IPS-18a (cell line): Measurements from ENCODE around the gene TAAR9.
A peak's percentile ranks its signal among the peaks of the same experiment; 100 is the strongest.
"Not testable (repeated sequence)": the region's sequence is repeated elsewhere in the genome, so short reads cannot be mapped to it uniquely, and the experiment has no call there.

Experiments
- H3K27ac ChIP-seq: one replicate; pipeline ENCODE4 v1.5.1; 2013; ENCODE audit warnings: low read length
- H3K27me3 ChIP-seq: one replicate; pipeline ENCODE4 v1.6.1; 2013; ENCODE audit warnings: mild to moderate bottlenecking, low read length; ENCODE audit not compliant: control insufficient read depth, insufficient read depth
- H3K36me3 ChIP-seq: one replicate; pipeline ENCODE4 v1.6.1; 2013; ENCODE audit warnings: low read depth, low read length; ENCODE audit not compliant: control insufficient read depth
- H3K4me1 ChIP-seq: one replicate; pipeline ENCODE4 v1.6.1; 2013; ENCODE audit warnings: low read depth, low read length; ENCODE audit not compliant: control insufficient read depth
- H3K4me3 ChIP-seq: one replicate; pipeline ENCODE4 v1.5.1; 2013; ENCODE audit warnings: low read length
- H3K9ac ChIP-seq: one replicate; pipeline ENCODE4 v1.6.1; 2013; ENCODE audit warnings: mild to moderate bottlenecking, low read length, moderate library complexity
- H3K9me3 ChIP-seq: one replicate; pipeline ENCODE4 v1.6.1; 2013; ENCODE audit warnings: low read depth, low read length; ENCODE audit not compliant: control insufficient read depth

Gene TAAR9

DNA sequence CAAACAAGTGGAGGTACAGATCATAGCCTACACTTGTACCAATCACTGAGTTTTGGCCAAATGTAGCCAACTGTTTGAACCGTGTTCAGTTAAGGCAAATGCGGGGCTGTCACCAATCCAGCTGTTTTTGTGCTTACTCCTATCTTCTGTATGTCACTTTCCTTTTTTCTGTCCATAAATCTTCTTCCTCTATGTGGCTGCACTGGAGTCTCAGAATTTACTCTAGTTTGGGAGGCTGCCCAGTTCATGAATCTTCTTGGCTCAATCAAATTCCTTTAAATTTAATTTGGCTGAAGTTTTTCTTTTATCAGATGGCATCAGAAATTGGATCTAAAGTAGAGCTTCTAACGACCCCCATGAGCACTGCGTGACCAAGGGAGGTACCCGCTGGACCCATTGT, 13.4 kb upstream of the TAAR9 start:
- H3K9ac ChIP-seq, result no peak overlapping the region
- no peaks in the 10 kb centered on the region for H3K9me3 ChIP-seq
- no peak overlapping the region for H3K4me3 ChIP-seq
- H3K4me1 ChIP-seq, result peaks cover 12% of the 10 kb centered on the region
- no peaks in the 10 kb centered on the region for H3K36me3 ChIP-seq
- no peaks in the 10 kb centered on the region for H3K27me3 ChIP-seq
- H3K27ac ChIP-seq, result no peak overlapping the region

DNA sequence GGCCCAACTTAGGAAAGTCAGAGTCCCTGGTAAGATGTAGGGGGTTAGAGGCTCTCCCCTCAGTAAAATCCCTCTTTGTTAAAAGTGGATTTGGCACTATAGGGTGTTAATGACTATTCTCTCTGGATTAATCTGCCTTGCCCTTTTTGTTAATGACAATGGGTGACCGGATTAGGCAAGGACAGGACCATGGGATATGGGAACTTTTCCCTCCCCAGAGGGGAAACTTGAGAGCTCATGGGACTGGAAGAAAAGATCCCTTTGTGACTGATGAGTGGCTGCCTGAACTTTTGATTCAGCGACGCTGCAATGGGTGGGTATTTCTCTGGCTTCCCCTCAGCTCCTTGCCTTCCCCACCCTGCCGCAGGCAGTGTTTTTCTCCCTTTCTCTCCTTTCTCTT, 12.2 kb upstream of the TAAR9 start:
- Histone ChIP-seq H3K27ac (no peak overlapping the region), H3K4me3 (no peak overlapping the region), H3K4me1 (peaks cover 12% of the 10 kb centered on the region), H3K9ac (no peak overlapping the region), H3K9me3 (no peaks in the 10 kb centered on the region), H3K27me3 (no peaks in the 10 kb centered on the region), H3K36me3 (no peaks in the 10 kb centered on the region)

DNA sequence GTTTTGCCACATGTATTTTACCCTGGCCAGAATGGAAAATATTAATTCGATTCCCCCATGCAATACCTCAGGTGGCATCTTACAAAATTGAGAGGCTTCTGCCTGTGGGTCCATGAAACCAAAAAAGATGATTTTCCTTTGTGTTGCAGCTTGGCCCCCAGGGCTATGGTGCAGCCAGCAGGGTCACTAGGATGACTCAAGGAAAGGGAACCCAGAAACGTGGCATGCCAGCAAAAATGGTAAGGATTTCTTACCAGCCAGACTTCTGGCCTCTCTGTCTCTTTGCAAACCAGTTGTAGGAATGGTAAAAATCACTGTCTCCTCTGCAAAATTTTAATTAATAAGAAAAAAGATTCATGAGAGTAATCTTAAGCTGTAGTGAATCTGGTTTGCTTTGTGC, 11.6 kb upstream of the TAAR9 start:
- Histone ChIP-seq H3K4me1 (peaks cover 12% of the 10 kb centered on the region), H3K9me3 (no peaks in the 10 kb centered on the region), H3K27me3 (no peaks in the 10 kb centered on the region), H3K36me3 (no peaks in the 10 kb centered on the region), H3K9ac (no peak overlapping the region), H3K4me3 (no peak overlapping the region), H3K27ac (no peak overlapping the region)

DNA sequence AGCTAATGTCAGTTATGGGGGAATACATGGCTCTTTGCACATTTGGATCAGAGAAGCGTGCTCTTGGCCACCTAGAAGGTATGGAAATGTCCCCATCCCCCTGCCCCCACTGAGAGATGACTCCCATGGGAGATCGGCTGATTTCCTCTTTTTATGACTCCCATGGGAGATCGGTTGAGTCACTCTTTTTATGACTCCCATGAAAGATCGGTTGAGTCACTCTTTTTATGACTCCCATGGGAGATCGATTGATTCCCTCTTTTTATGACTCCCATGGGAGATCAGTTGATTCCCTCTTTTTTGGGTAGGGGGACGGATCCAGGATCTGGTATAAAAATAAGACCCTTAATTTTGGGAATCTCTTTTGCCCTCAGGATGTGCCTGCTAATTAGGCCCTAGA, 10.3 kb upstream of the TAAR9 start:
- no peak overlapping the region for H3K27ac ChIP-seq
- H3K9ac ChIP-seq, result no peak overlapping the region
- H3K4me1 ChIP-seq, result peaks cover 12% of the 10 kb centered on the region
- no peaks in the 10 kb centered on the region for H3K27me3 ChIP-seq
- H3K4me3 ChIP-seq, result no peak overlapping the region
- H3K9me3 ChIP-seq, result no peaks in the 10 kb centered on the region
- no peaks in the 10 kb centered on the region for H3K36me3 ChIP-seq

DNA sequence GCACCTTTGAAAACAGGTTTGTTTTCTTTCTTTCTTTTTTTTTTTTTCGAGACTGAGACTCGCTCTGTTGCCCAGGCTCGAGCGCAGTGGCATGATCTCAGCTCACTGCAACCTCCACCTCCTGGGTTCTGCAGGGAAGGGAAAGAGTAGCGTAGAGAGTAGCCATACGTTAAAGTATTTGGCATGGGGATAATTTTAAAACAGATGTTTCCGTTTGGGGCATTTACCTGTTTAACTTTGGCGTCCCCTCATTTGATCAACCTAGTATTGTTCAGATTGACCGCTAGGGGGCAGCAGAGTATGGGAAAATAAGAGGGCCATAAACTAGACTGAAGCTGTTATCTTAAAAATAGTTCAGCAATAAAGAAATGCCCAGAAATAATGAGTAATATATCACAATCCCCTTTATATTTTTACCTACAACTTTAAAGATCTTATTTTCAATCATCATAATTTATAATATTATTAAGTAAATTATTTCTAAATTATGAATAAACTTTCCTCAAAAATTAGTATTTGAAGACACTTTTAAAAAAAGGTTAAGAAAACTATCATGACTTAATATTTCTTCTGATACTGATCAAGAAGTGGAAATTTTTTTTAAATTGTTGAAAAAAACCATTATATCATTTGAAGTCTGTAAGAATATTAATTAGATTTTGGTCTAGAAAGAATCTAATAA, 7.6 kb upstream of the TAAR9 start:
- Histone ChIP-seq H3K27me3 (no peaks in the 10 kb centered on the region), H3K27ac (no peak overlapping the region), H3K9me3 (no peaks in the 10 kb centered on the region), H3K36me3 (no peaks in the 10 kb centered on the region), H3K9ac (no peak overlapping the region), H3K4me3 (peak overlapping the region; percentile 44), H3K4me1 (peaks cover 12% of the 10 kb centered on the region)

DNA sequence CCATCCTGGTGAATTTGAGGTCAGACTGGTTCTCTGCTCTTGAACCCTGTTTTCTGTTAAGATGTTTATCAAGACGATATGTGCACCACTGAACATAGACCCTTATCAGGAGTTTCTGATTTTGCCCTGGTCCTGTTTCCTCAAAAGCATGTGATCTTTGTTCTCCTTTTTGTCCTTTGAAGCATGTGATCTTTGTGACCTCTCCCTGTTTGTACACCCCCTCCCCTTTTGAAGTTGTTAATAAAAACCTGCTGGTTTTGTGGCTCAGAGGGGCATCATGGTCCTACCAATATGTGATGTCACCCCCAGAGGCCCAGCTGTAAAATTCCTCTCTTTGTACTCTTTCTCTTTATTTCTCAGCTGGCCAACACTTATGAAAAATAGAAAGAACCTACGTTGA, 3.5 kb upstream of the TAAR9 start:
- H3K4me3 ChIP-seq, H3K36me3 ChIP-seq, H3K27me3 ChIP-seq, H3K27ac ChIP-seq, H3K9me3 ChIP-seq, H3K4me1 ChIP-seq, H3K9ac ChIP-seq: not testable (repeated sequence)

DNA sequence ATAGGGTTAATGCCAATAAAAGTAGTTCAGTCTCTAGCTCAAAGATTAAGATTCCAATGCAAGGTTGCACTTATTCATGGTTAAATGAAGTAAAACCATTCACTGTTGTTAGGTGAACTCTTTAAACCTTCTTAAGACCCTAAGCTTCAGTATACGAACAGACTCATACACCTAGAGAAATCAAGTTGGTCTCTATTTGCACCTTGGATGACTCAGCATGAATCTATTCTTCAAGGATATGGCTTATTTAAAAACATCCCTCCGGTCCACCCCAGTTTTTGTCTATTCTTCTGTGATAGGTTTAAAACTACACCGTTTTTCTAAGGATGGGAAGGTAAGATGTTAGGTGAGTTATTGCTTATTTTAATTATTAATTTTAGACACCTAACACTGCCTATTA, 932 bp upstream of the TAAR9 start:
- Histone ChIP-seq H3K9ac (no peak overlapping the region), H3K4me1 (no peaks in the 10 kb centered on the region), H3K9me3 (no peaks in the 10 kb centered on the region), H3K4me3 (no peak overlapping the region), H3K27me3 (no peaks in the 10 kb centered on the region), H3K36me3 (no peaks in the 10 kb centered on the region), H3K27ac (no peak overlapping the region)

DNA sequence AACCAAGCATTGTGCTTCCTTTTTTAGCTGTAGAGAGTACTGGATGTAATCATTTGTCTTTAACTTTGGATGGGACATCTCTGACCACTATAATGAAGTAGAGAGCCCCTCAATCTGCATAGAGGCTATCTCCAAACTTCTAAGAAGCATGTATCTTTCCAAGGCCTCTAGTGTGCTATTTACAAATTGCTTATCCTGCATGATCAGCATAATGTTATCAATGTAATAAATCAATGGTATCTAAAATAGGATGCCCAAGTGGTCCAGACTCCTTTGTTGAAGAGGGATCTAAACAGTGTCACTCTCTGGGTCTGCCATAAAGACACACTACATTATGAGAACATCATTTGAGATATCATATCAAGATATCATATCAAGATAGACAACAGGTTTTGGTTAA, 6.7 kb downstream of the TAAR9 start:
- Histone ChIP-seq H3K9ac (no peak overlapping the region), H3K9me3 (no peaks in the 10 kb centered on the region), H3K27me3 (no peaks in the 10 kb centered on the region), H3K4me3 (no peak overlapping the region), H3K36me3 (no peaks in the 10 kb centered on the region), H3K4me1 (peaks cover 7% of the 10 kb centered on the region), H3K27ac (no peak overlapping the region)

DNA sequence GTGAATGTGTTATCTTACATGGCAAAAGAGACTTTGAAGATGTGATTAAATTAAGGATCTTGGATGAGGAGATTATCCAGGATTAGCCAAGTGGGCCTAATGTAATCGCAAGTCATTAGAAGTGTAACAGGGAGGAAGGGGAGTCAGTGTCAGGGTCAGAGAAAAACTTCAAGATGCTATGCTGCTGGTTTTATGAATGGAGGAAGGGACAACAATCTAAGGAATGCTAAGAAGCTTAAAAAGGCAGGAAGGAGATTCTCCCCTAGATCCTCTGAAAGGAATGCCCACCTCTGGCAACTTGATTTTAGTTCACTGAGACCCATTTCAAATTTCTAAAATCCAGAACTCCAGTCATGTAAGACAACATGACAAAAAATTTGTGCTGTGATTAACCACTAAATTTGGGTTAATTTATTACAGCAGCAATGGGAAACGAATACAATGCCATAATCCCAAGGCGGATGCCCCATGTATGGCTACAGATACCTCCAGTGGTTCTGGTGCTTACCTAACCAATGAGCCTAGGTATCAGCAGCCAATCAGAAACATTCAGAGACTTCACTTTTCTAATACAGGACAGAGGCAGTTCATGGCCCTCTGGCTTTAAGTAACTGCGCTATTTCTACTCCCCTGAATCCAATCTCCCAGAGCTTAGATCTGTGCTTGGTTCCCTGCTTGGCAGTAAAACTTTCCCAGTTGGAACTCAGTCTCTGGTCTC, 10.8 kb downstream of the TAAR9 start:
- H3K27ac ChIP-seq, result no peak overlapping the region
- no peaks in the 10 kb centered on the region for H3K9me3 ChIP-seq
- peaks cover 12% of the 10 kb centered on the region for H3K4me1 ChIP-seq
- H3K4me3 ChIP-seq, result no peak overlapping the region
- H3K27me3 ChIP-seq, result no peaks in the 10 kb centered on the region
- no peaks in the 10 kb centered on the region for H3K36me3 ChIP-seq
- no peak overlapping the region for H3K9ac ChIP-seq

DNA sequence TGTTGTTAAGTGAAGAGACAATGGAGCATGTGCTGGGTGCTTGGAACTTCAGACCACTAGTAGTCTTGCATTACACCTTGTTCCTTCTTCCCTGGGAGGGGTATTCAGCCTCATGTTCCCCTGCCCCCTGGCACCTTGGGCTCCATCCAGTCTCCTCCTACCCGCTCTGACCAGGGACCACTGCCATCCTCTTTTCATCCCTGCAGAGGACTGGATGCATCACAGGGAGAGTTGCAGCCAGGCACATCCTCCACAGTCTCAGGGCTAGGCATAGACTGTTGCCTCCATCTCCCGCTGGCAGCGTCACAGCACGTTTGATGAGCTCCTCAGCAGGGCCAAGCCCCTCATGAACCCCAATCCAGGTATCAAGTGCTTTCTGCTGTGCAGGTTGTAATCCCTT, 13.1 kb downstream of the TAAR9 start:
- Histone ChIP-seq H3K27ac (no peak overlapping the region), H3K9me3 (no peaks in the 10 kb centered on the region), H3K4me3 (no peak overlapping the region), H3K27me3 (no peaks in the 10 kb centered on the region), H3K4me1 (peaks cover 12% of the 10 kb centered on the region), H3K9ac (no peak overlapping the region), H3K36me3 (no peaks in the 10 kb centered on the region)

DNA sequence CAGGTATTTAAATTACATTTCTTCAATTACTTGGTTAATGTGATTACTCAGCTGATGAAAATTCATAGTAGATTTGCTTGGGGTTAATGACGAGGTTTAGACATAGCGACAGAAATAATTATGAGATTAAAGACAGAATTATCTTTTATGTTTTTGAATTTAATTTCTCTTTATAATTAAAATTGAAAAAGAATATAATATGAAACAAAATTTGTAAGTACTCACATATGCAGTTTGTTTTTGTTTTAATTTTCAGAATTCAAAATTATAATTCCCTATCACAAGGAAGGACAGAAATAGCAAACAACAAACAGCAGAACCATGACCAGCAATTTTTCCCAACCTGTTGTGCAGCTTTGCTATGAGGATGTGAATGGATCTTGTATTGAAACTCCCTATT, 14.3 kb downstream of the TAAR9 start, which contains the start of gene TAAR8:
Gene TAAR8 (plus strand): TSS at position 301 of the 400 bp plus-strand sequence. CDS start 21 bp downstream, at position 322.
- Histone ChIP-seq H3K36me3 (no peaks in the 10 kb centered on the region), H3K9ac (no peak within 1 kb of the TSS), H3K27me3 (no peaks in the 10 kb centered on the region), H3K9me3 (no peaks in the 10 kb centered on the region), H3K4me3 (no peak within 1 kb of the TSS), H3K4me1 (peaks cover 12% of the 10 kb centered on the region), H3K27ac (no peak within 1 kb of the TSS)

DNA sequence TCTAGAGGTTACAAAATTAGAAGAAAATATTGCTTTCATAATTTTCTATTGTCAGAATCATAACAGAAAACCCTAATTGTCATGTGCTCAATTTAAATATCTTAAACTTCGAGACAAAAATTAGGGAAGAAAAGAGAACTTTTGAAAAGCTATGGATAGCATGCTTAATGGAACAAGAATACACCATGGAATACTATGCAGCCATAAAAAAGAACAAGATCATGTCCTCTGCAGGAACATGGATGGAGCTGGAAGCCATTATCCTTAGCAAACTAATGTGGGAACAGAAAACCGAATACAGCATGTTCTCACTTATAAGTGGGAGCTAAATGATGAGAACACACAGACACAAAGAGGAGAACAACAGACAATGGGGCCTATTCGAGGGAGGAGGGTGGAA, 22.0 kb downstream of the TAAR9 start:
- not testable (repeated sequence) for H3K4me3 ChIP-seq, H3K4me1 ChIP-seq, H3K27ac ChIP-seq, H3K36me3 ChIP-seq, H3K9ac ChIP-seq, H3K27me3 ChIP-seq, H3K9me3 ChIP-seq
